ENCODE measurements around the gene RAB8B. TPM values are rescaled to one million over a fixed set of nuclear protein-coding genes. Genes with fewer than 3 reads are reported as not detected.

The RAB8B gene
- total and polyA plus RNA-seq, 2 of the 13 experiments (the other 11 are each of a cell fraction or from before 2014, with no cell fraction given) = 6.8 to 14.2 TPM

- no peaks in the 10 kb centered on the region; a peak in 1 of 5 replicates for H3K27me3 ChIP-seq (ENCODE audit: control insufficient read depth in 1 of 2, insufficient read depth in 2 of 2, low read length in 2 of 2)
- H3K4me2 ChIP-seq (ENCODE audit: low read depth, low read length) = peak overlapping the region; percentile 65
- H3K9me3 ChIP-seq (ENCODE audit: low read length) = no peaks in the 10 kb centered on the region
- no peak for FAIRE-seq
- peak; percentile 70 for DNase-seq (ENCODE audit: low spot score)
- H3K4me3 ChIP-seq (replicated peaks in 1 of 3; ENCODE audit: insufficient read depth in 1 of 3, low read depth in 2 of 3, low read length in 3 of 3) = peak overlapping the region; percentile 78 to 96 (median 96)
- peak overlapping the region; percentile 89 for H3K27ac ChIP-seq (ENCODE audit: extremely low read length, insufficient read depth, low read length)
- ChIA-PET POLR2A (interaction anchor here (0.9 to 2.3 kb wide), 21 partner anchors 11 to 938 kb away, joined by 3 to 26 read pairs (median 5); partner anchors contain the start of genes RAB8B and SNX1), CTCF (ENCODE audit: low intra/inter-chr PET ratio, low total read pairs) (no interaction called here)
- peaks cover 26% of the 10 kb centered on the region for H3K79me2 ChIP-seq (ENCODE audit: insufficient read depth, low read length)
- 5% methylated on average over 18 of the region's 18 CpGs for WGBS (ENCODE audit: low lambda C conversion rate)
- peaks cover 24% of the 10 kb centered on the region for H3K4me1 ChIP-seq (ENCODE audit: insufficient read depth, low read length)
- no peaks in the 10 kb centered on the region; the same call in 1 of the 2 replicates for H4K20me1 ChIP-seq (ENCODE audit: insufficient read depth, low read length)
- TSS peak; percentile 81 for BruUV-seq (replicated peaks)
- peaks cover 0 to 14% of the 10 kb centered on the region in 2 experiments; a peak in 3 of 5 replicates for H3K36me3 ChIP-seq (replicated peaks in 1 of 2; ENCODE audit: control insufficient read depth in 1 of 2, insufficient read depth in 2 of 2, low read length in 2 of 2)
- in situ Hi-C loops (cut with HindIII; ENCODE audit: extremely low pct_ligation_motif_present, low pct_unique_long_range_greater_than_20kb) (loop anchor here (25.0 kb wide), 1 partner anchor 254 kb away; no protein-coding TSS in a partner anchor), intact Hi-C loops (cut with micrococcal nuclease; ENCODE audit: unreplicated experiment) (loop anchor here (2.0 to 10.0 kb wide), 5 partner anchors 35 to 373 kb away; partner anchors contain the start of gene APH1B)
- H2AFZ ChIP-seq (ENCODE audit: low read length) = no peak overlapping the region
- ATAC-seq = peak; percentile 80
- H3K9ac ChIP-seq (ENCODE audit: insufficient read depth, low read depth, low read length) = peak overlapping the region; percentile 94
- 0 out of 2 replicates have a peak, but pooled peaks have one; percentile 7 for TF ChIP-seq ESRRA (CRISPR knock-in tag; IDR thresholded peaks at IDR 0.05; ENCODE audit: low read depth)
- TF ChIP-seq ZNF83 (CRISPR knock-in tag; IDR thresholded peaks at IDR 0.05; ENCODE audit: borderline replicate concordance) = no peak
- TF ChIP-seq MEF2D (CRISPR knock-in tag; IDR thresholded peaks at IDR 0.05) = no peak
- TF ChIP-seq ZNF362 (CRISPR knock-in tag; IDR thresholded peaks at IDR 0.05; ENCODE audit: borderline replicate concordance) = peak; percentile 74
- no peak; a peak in 1 of 4 replicates for TF ChIP-seq POLR2A (IDR thresholded peaks at IDR 0.05; ENCODE audit: insufficient read depth in 1 of 2, low read depth in 2 of 2, low read length in 2 of 2)
- 0 out of 2 replicates have a peak, but pooled peaks have one; percentile 7 for TF ChIP-seq ZNF224 (CRISPR knock-in tag; IDR thresholded peaks at IDR 0.05)
- TF ChIP-seq ZNF232 (CRISPR knock-in tag; IDR thresholded peaks at IDR 0.05; ENCODE audit: borderline replicate concordance) = no peak
- no peak for TF ChIP-seq ZNF782 (CRISPR knock-in tag; IDR thresholded peaks at IDR 0.05; ENCODE audit: borderline replicate concordance)
- no peak for TF ChIP-seq EEA1 (CRISPR knock-in tag; IDR thresholded peaks at IDR 0.05; ENCODE audit: borderline replicate concordance)
- TF ChIP-seq ZNF513 (CRISPR knock-in tag; conservative IDR thresholded peaks at IDR 0.05) = no peak
- TF ChIP-seq ZSCAN29 (CRISPR knock-in tag; conservative IDR thresholded peaks at IDR 0.05) = no peak
- TF ChIP-seq EP300 (IDR thresholded peaks at IDR 0.05; ENCODE audit: low read depth in 2 of 2, low read length in 2 of 2) = no peak
- TF ChIP-seq EP300 (CRISPR knock-in tag; IDR thresholded peaks at IDR 0.05; ENCODE audit: borderline replicate concordance) = no peak
- TF ChIP-seq MXD4 (CRISPR knock-in tag; IDR thresholded peaks at IDR 0.05) = no peak
- no peak for TF ChIP-seq ZNF274 (CRISPR knock-in tag; IDR thresholded peaks at IDR 0.05)
- TF ChIP-seq HNF1A (IDR thresholded peaks at IDR 0.05; ENCODE audit: low read depth) = no peak
- TF ChIP-seq HNF1A (CRISPR knock-in tag; IDR thresholded peaks at IDR 0.05; ENCODE audit: borderline replicate concordance) = no peak
- TF ChIP-seq REXO4 (CRISPR knock-in tag; IDR thresholded peaks at IDR 0.05; ENCODE audit: borderline replicate concordance) = no peak
Observed at GRCh38 chr15:63157891-63158431, 31.4 kb upstream of the RAB8B start.

Data from HepG2 (cell line).